ENCODE data around the gene GASK1A.

DNA sequence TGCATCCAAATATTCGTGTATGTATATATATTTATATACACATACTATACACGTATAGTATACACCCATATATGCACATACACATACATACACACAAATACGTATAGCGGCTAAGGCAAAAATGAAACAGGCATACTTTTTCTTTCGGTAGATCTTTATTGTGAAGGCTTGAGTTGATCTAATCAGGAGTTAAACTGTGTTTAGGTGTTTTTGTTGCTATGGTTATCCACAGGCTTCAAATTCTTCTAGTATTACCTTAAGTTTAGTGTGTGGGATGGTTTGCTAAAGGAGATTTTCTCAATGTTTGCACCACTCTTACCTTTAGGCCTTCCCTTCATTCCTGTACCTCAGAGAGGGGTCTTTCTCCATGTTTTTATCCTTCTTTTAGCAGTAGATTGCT, 45.0 kb upstream of the GASK1A start:
- TF ChIP-seq, protein P1, sequence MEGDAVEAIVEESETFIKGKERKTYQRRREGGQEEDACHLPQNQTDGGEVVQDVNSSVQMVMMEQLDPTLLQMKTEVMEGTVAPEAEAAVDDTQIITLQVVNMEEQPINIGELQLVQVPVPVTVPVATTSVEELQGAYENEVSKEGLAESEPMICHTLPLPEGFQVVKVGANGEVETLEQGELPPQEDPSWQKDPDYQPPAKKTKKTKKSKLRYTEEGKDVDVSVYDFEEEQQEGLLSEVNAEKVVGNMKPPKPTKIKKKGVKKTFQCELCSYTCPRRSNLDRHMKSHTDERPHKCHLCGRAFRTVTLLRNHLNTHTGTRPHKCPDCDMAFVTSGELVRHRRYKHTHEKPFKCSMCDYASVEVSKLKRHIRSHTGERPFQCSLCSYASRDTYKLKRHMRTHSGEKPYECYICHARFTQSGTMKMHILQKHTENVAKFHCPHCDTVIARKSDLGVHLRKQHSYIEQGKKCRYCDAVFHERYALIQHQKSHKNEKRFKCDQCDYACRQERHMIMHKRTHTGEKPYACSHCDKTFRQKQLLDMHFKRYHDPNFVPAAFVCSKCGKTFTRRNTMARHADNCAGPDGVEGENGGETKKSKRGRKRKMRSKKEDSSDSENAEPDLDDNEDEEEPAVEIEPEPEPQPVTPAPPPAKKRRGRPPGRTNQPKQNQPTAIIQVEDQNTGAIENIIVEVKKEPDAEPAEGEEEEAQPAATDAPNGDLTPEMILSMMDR (IDR thresholded peaks at IDR 0.05), result no peak
- TF ChIP-seq POLR2A (IDR thresholded peaks at IDR 0.05), result no peak

Measured in heart left ventricle (tissue), 13 donors.